Occipital lobe (tissue), 2 donors: Measurements from ENCODE around the gene RRBP1. TPM values are rescaled to one million over a fixed set of nuclear protein-coding genes. Genes with fewer than 3 reads are reported as not detected.

ENCODE experiments used
- DNase-seq: peaks from one replicate; lab custom pipeline; 2025; lab: John Stamatoyannopoulos, UW
- total RNA-seq: library from RNA; depleted of rRNA; stranded (reverse); fragments of >200 nt; gene quantifications from one replicate; pipeline ENCODE4 v1.2.3, GENCODE V29; 2014

Gene RRBP1
- total RNA-seq, 1 donor from 2014 or later: 5.6 TPM

DNA sequence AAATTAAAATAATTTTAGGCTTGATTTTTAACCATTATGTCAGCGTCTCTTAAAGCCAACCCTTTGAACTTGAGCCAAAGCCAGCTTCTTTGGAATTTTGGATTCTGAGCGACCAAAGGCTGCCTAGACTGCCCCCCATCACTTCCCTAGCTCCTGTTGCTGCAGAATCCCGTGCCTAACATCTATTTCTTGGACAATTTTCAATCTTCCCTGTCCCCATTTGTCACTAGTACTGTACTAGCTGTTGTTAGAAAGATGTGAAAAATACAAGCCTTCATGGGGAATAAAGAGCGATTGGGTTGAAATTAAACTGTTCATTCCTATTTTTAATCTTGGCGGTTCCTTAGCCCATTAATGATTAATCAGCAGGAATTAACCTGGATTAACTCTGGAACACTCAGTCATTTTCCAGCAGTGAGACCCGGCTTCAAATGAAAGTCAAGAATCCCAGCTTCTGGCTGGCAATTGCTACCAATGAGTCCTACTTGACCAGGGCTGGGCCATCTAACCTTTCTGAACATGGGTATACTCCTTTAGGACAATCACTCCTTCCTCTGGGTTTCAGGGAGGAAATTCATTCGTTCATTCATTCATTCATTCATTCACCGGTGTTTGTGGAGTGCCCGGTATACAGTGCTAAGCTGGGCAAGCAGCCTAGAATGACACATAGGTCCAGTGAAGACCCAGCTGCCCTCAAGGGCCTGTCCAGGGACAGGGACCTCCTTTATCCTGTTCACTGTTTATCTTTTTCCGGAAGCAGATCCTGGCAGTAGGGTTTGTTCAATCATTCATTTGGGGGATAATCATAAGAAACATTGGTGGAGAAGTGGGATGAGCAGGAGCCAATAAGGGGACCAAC is 1.4 kb upstream of the RRBP1 start:
- DNase-seq: no peak

GRCh38 chr20:17682889-17683198 is 802 bp upstream of the RRBP1 start:
- DNase-seq: no peak

- no peak for DNase-seq
Observed at GRCh38 chr20:17681726-17682102, 328 bp downstream of the RRBP1 start.

DNA sequence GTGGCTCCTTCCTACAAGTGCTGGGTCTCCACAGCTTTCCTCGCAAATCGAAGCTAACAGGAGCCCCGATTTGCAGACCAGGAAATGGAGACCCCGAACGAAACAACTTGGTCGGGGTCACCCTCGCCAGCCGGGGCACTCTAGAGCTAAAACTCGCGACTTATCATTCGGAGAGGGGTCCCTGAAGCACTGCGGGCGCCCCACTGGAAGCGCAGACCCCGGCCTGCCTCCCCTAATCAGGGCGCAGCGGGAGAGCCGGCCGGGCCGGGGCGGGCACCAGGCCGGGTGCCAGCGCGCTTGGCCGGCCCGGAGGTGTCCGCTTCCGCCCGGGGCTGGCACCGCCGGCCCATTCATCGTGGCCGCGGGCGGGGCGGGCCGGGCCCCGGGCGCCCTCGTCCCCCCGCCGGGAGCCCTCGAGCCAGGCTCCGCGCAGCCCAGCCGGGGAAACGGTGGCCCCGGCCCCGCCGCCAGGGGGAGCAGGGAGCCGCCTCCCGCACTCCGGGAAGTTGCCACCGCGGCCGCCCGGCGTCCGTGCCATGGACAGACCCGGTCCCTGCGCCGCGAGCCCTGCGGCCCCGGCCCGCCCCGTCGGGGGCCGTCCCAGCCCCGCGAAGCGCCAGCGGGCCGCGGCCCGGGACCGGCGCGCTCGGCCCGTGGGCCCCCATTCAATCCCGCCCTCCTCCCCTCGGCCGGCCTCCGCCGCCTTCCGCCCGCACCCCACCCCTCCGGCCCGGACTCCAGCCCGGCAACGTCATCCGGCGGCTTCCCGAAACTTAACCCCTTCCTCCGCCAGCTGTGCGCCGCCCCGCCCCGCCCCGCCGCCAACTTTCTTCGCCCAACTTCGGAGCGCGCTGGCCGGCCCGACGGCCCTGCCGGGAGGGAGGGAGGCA is 961 bp downstream of the RRBP1 start:
- DNase-seq: peak; percentile 41

GRCh38 chr20:17679941-17680835 is 1.9 kb downstream of the RRBP1 start:
- DNase-seq: no peak

GRCh38 chr20:17678886-17679285 is 3.2 kb downstream of the RRBP1 start:
- no peak for DNase-seq

DNA sequence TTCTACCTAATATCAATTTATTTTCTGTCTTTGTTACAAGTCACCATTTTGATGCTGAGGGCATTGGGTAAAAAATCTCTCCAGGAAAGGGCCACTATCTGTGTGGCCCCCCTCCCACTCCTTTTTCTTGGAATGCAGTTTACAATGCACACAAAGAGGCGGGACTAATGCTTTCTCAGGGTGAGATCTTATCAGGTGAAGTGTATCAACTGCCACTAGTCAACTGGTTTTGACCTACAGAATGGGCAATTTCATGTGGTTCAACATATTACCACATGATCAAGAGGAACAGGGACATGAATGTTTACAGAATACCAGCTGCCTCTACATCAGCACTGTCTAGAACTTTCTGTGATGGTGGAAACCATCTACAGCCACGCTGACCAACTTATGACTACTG is 3.7 kb downstream of the RRBP1 start:
- no peak for DNase-seq

DNA sequence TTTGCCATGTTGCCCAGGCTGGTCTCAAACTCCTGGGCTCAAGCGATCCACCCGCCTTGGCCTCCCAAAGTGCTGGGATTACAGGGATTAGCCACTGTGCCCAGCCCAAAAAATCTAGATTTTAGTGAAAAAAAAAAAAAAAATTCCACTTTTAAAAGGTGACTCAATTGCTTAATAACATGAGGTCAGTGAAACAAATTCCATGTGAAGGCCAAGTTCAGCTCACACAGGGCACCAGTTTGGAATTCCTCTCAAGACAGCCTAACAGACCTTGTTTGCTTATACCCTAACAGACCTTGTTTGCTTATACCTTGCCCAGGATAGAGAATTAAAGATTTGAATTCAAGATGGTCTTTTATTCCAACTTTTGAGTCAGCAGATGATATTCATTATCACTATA is 5.1 kb downstream of the RRBP1 start:
- no peak for DNase-seq

DNA sequence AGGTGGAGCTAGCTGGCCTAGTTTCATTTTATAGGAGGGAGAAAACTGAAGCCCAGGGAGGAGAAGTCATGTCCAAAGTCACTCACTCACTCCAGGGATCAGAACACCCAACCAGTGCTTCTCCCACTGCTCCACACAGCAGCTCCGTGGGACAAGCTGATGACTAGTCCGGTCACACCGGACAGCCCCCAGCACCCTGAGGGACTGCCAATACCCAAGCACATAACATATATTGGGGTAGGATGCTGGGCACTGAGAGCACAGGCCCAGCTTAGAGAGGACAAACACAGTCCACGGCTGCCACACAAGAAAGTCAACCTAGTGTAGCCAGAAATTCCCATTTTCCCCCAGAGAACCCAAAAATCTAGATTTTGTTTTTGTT is 5.7 kb downstream of the RRBP1 start:
- DNase-seq: no peak

DNA sequence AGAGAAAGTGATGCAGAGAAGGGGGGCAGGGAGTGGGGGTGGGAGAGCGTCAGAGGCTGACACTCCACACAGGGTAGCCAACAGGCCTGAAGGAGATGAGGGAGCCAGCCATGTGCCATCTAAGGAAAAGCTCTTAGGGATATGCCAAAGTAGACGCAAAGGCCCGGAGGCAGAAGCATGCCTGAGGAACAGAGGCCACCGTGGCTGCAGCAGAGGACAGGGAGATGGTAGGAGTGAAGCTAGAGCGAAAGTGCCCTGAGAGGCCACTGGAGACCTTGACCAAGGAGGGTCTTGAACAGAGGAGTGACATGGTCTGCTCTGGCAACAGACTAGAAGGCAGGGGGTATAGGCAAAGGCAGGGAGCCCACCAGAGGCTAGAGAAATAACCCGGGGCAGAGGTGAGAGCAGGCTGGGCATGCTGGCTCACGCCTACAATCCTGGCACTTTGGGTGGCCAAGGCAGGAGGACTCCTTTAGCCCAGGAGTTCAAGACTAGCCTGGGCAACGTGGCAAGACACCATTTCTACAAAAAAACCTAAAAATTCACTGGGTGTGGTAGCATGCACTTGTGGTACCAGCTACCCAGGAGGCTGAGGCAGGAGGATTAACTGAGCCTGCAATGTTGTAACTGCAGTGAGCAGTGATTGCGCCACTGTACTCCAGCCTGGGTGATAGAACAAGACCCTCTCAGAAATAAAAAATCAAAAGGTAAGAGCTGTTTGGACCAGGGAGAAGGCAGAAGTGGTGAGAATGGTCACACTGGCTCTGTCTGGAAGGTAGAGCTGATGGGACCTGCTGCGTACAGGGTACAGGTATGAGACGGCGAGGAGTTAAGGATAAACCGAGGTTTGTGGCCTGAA is 6.3 kb downstream of the RRBP1 start:
- DNase-seq: no peak

DNA sequence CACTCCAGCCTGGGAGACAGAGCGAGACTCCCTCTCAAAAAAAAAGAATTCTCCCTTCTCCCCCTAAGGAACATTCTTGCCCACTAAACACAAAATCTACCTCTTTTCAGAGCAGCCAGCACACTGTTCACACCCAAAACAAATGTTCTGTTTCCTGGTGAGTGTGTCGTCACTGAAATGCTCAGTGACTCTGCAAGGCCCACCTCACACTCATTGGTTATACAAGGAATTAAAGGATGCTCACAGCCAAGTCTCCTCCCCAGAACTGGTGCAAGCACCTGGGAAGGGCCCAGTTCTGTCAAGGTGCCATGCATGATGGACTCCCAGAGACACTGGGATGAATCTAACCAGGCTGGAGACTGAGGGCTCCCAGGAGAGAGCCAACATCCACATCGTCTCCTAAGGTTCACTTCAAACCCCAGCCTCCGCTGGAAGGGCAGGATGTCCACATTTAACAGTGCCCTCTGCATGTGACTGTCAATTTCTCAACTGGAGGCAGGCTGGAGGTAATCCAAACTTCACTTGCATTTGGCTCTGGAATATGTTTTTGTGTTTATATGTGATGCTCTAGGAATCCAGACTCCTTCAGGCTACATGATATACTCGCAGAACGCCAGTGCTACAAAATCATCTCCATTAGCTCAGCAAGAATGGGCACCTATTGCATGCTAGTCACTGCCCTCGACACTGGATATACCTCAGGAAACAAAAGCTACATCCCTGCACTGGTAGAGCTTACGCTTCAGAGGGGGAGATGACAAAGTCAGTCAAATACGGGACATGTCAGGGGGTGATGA is 7.1 kb downstream of the RRBP1 start:
- DNase-seq: no peak

- no peak for DNase-seq
Observed at GRCh38 chr20:17673084-17673483, 9.0 kb downstream of the RRBP1 start.

- no peak for DNase-seq
Observed at GRCh38 chr20:17671565-17671964, 10.5 kb downstream of the RRBP1 start.

DNA sequence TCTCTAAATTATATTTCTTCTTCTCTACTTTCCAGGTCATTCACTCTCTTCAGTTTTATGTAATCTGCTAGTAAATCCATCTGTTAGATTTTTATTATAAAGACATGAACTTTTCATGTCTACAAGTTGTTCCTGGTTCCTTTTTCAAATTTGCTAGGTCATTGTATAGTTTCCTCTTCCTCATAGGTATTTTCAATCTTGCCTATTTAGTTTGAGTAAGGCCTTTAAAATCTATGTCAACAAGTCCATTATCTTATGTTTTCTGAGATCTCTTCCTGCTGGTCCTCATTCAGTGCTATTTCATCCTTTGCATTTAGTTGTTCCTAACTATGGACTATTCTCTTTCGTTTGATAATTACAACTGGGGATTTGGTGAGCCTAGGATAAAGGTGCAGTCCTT is 11.0 kb downstream of the RRBP1 start:
- no peak for DNase-seq

DNA sequence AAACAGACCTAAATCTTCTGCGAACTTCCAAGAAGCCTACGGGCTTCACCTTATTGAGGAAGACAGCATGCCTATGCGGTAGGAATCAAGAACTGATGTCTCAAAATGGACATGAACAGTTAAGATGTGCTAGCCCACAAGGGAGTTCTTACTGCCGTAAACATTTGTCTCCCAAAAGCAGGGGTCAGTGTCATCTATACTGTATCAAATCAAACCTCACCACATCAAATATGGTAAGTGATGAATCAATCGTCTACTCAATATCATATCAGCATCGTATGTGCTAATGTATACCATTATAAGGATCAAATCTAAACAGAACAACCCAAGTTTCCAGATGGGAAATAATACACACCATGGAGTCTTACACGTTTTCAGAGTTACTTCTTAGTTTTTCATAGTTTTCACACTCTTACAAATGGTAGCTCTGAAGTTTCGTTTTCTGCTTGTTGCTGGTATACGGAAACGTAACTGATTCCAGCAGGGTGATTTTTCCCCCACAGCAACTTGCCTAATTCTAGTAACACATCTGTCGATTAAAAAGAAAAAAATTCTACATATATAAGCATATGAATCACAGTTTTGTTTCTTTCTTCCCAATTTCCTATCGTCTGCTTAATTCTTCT is 12.6 kb downstream of the RRBP1 start:
- DNase-seq: no peak

DNA sequence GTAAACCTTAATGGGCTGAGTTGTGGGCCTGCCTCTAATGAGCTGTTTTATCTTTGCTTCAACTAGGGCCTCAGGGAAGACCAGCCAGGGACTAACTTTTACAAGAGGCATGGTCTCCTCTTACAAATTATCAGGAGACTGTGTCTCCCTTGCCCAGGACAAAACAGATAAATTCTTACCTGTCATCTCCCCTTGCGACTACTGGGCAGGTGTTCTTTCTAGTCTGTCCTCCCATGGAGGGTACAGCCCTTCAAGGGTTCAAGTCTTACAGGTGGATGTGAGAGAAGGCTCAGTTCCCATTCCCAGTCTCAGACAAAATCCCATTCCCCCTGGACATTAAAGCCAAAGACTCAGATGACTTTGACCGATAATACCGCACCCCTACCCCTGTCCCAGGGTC is 13.6 kb downstream of the RRBP1 start:
- no peak for DNase-seq

DNA sequence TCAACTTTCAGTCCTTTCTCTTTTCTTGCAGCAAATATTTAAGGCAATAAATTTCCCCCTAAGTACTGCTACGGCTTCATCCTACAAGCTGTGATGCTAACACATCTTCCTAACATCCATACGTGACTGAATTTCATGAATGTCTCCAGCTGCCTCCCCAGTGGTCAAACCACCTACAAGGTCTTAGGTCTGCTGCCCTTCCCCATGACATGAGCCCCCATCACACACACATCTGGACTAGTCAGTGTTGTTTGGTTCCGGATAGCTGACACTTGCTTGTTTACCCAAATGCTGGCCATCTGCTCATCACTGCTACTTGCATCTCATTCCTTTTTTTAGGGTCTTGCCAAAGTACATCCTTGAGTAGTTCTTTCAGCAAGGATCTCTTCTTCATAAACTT is 14.6 kb downstream of the RRBP1 start:
- DNase-seq: no peak

DNA sequence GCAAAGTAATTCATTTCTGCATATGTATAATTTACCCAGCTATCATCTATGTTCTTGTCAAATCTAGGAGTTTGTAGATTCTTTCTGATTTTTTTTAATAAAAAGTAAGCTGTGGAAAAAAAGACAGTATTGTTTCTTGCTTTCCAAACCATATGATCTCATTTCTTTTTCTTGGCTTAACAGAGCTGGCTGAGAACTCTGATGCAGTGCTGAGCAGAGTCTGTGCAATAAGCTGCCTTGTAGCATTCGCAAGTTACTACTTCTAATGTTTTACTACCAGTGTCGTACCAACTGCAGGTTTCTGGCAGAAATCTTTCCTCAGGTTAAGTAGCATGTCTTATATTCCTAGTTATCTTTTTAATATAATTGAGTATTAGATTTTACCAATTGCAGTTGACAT is 15.6 kb downstream of the RRBP1 start:
- no peak for DNase-seq

GRCh38 chr20:17665756-17666155 is 16.3 kb downstream of the RRBP1 start:
- no peak for DNase-seq
